HAP-1 (cell line): Measurements from ENCODE around the gene UBE2O.

ENCODE experiments used
- DNase-seq, 2 experiments: peaks; one replicate each; pipeline ENCODE4 v3.0.0-alpha.2; 2016 to 2020; ENCODE audit warnings: low spot score in 2 of 2
- H3K27me3 ChIP-seq: fragments of 250-450 bp; sonication (Bioruptor Pico); 2 replicates; pipeline ENCODE4 v1.5.1; 2020; ENCODE audit warnings: low read depth, mild to moderate bottlenecking, moderate library complexity
- H3K36me3 ChIP-seq: fragments of 250-450 bp; sonication (Bioruptor Pico); replicated peaks from 2 replicates; pipeline ENCODE4 v1.5.1; 2020; ENCODE audit warnings: mild to moderate bottlenecking
- H3K4me1 ChIP-seq: fragments of 250-450 bp; sonication (Bioruptor Pico); 2 replicates; pipeline ENCODE4 v1.5.1; 2020; ENCODE audit warnings: mild to moderate bottlenecking
- H3K4me3 ChIP-seq: fragments of 250-450 bp; sonication (Bioruptor Pico); 2 replicates; pipeline ENCODE4 v1.5.1; 2020; ENCODE audit warnings: mild to moderate bottlenecking, moderate library complexity
- H3K9me3 ChIP-seq: fragments of 250-450 bp; sonication (Bioruptor Pico); 2 replicates; pipeline ENCODE4 v1.5.1; 2020; ENCODE audit warnings: mild to moderate bottlenecking, moderate library complexity
- in situ Hi-C: fragments of 300-500 bp; cut with MboI; formaldehyde crosslinking; loops from 3 replicates; pipeline ENCODE4 v1.14.3; 2020; ENCODE audit warnings: low sequenced_read_pairs, inconsistent platforms, mixed read lengths

UBE2O gene

GRCh38 chr17:76416899-76417298 is 36.1 kb downstream of the UBE2O start:
- DNase-seq: no peak

DNA sequence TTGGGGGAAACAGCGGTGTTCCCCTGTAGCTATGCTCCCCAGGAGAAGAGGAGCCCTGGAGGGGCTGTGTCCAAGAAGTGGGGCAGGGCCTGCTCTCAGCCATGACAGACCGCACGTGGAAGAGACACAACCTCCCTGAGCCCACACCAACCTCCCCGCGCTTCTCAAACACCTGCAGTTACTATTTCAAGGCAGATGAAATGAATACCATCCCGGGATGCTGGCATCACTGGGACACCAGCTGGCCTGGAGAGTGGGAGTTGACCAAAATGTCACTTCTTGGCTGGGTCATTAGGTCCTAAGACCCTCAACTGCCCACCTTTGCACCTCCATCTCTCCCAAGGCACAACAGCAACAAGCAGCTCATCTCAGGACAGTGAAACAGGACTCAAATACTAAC is 36.5 kb downstream of the UBE2O start:
- in situ Hi-C loops: no loop called here
- DNase-seq: no peak
- no peaks in the 10 kb centered on the region for H3K36me3 ChIP-seq
- no peaks in the 10 kb centered on the region for H3K27me3 ChIP-seq
- no peak overlapping the region for H3K4me3 ChIP-seq
- no peaks in the 10 kb centered on the region for H3K9me3 ChIP-seq
- no peaks in the 10 kb centered on the region; the same call in none of the 2 replicates for H3K4me1 ChIP-seq

More at GRCh38 chr17:76416899-76417298, 36.1 kb downstream of the UBE2O start:
- Histone ChIP-seq H3K4me1 (no peaks in the 10 kb centered on the region; the same call in none of the 2 replicates), H3K9me3 (no peaks in the 10 kb centered on the region), H3K36me3 (no peaks in the 10 kb centered on the region), H3K27me3 (no peaks in the 10 kb centered on the region), H3K4me3 (no peak overlapping the region)
- in situ Hi-C loops: no loop called here

GRCh38 chr17:76415786-76416185 is 37.2 kb downstream of the UBE2O start:
- Histone ChIP-seq H3K36me3 (no peaks in the 10 kb centered on the region), H3K9me3 (no peaks in the 10 kb centered on the region), H3K4me3 (no peak overlapping the region), H3K27me3 (no peaks in the 10 kb centered on the region), H3K4me1 (no peaks in the 10 kb centered on the region; the same call in none of the 2 replicates)
- in situ Hi-C loops: no loop called here
- no peak for DNase-seq

DNA sequence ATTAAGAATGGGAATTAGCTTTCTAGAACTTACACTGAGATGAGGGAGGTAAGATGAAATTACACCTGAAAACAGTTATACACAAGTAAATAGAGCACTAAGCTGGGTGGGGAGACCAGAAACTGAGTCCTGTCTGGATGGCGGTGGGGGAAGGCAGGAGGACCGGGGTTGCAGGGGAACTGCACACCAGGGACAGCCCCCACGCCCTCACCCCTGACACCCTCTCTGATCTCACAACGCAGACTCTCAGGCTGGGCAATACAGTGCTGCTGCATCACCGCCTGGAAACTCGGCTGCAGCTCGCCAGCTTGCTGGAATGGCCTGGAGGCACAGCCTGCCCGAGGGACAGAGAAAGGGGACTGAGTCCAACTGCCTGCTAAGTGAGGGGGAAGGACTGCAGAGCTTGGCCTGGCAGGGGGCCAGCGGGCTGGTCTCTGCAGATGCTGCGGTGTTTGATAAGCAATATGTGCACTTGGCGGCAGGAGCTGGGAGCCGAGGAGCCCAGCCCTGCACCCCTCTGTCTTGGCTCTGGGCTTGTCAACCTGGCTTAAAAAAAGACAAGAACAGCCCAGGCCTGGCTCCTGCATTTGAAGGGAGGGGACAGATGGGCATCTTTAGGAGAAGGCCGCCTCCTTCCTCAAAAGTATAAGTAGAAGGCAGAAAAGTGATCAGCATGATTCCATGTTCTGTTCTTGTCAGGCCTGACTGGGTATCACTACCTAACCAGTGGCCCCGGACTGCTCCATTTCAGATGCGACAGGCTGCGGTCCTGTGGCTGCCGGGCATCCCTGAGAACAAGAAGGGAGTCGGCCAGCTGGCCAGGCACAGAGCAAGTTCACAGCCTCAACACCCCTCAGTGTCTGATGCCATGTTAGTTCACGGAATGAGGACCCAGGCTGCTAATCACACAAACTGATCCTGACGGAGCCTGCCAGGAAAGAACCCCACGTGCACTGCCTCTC is 38.3 kb downstream of the UBE2O start:
- Histone ChIP-seq H3K36me3 (peaks cover 3% of the 10 kb centered on the region; the same call in 1 of the 2 replicates), H3K27me3 (no peaks in the 10 kb centered on the region), H3K4me3 (no peak overlapping the region), H3K9me3 (no peaks in the 10 kb centered on the region), H3K4me1 (no peaks in the 10 kb centered on the region; the same call in 1 of the 2 replicates)
- DNase-seq: peak in 1 of 2 experiments; percentile 41
- in situ Hi-C loops: no loop called here

GRCh38 chr17:76411247-76411646 is 41.7 kb downstream of the UBE2O start:
- Histone ChIP-seq H3K9me3 (no peaks in the 10 kb centered on the region), H3K36me3 (peaks cover 3% of the 10 kb centered on the region; the same call in 1 of the 2 replicates), H3K27me3 (no peaks in the 10 kb centered on the region), H3K4me3 (no peak overlapping the region), H3K4me1 (no peaks in the 10 kb centered on the region; the same call in 1 of the 2 replicates)
- in situ Hi-C loops: no loop called here
- no peak for DNase-seq

DNA sequence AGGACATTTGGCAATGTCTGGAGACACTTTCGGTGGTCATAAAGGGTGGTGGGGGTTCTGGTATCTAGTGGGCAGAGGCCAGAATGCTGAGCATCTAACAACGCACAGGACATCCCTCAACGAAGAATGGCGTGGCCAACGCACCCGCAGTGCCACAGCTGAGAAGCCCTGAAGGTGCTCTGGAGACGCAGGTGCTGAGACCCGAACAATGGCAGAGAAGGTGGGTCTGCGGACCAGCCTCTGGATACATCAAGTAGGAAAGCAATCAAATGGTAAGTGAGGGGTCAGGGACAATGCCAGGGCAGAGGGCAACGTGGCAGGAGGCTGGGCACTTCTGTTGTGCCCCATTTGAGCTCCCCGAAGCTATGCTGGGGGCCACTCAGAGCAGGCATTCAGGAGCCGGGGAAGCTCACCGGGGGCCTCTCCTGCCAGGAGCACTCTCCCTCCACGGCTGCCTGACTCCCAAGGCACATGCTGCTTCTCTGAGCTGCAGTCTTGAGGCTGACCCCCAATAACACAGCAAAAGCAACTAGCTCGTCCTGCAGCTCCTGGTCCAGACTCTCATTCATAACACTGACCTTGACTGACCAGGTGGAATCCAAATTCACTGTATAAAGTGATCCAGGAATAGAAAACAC is 42.5 kb downstream of the UBE2O start:
- Histone ChIP-seq H3K9me3 (no peaks in the 10 kb centered on the region), H3K4me1 (no peaks in the 10 kb centered on the region; the same call in 1 of the 2 replicates)
- in situ Hi-C loops: no loop called here

DNA sequence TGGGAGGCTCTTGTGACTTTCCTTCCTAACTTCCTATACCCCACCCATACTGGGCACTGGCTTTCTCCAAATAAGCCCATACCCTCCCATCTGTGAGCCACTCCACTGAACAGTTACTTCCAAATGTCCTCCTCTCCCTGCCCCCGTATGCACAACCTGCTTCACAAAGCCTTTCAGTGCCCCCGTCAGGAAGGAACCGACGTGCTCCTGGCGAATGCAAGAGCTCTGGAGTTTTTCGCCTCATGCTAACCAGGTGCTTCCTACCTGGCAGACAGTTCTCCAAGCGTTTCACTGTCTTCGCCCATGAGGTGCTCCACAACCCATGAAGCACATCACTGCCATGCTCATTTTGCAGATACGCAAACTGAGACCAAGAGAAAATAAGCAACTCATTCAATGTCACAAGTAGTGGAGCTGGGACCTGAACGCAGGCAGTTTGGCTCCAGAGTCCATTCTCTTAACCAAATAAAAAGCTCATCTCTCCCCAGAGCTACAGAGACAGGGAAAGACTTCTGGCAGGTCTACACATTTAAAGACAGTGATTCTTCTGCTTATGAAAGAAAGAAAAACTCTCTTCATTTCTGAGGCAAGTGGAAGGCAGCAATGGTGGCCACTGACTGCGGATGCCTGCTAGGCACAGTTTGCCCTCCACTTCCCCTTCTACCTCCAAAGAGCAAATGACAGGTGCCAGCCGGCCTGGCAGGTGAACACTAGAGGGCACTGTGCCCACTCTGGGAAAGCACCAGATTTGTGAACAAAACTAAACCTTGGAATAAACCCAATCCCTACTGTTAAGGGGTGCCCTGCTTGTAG is 44.7 kb downstream of the UBE2O start:
- in situ Hi-C loops: no loop called here
- peak; percentile 39 to 78 for DNase-seq
- Histone ChIP-seq H3K4me3 (no peak overlapping the region), H3K27me3 (no peaks in the 10 kb centered on the region), H3K4me1 (no peaks in the 10 kb centered on the region), H3K36me3 (peaks cover 21% of the 10 kb centered on the region), H3K9me3 (no peaks in the 10 kb centered on the region)

More for the DNA sequence above, 42.5 kb downstream of the UBE2O start:
- peaks cover 3% of the 10 kb centered on the region; the same call in 1 of the 2 replicates for H3K36me3 ChIP-seq
- DNase-seq: no peak
- no peak overlapping the region for H3K4me3 ChIP-seq
- no peaks in the 10 kb centered on the region for H3K27me3 ChIP-seq

DNA sequence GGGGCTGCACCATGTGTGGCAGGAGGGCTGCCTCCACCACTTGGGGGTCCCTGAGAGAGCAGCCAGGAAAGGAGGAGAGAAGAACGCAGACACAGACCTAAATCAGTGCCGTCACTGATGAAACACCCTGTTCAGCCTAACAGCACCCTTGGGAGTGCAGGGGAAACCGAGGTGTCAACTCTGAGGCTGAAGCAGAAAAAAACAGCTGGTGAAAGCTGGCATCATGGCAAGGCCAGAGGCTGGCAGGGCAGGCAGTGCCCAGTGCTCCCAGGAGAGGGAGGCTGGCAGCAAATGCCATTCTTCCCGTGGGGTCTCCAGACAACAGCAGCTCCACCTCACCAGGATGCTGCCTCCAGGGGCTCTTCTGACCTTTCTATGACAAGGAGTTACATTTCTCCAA is 45.4 kb downstream of the UBE2O start:
- in situ Hi-C loops: no loop called here
- no peaks in the 10 kb centered on the region for H3K9me3 ChIP-seq
- no peaks in the 10 kb centered on the region for H3K27me3 ChIP-seq
- no peaks in the 10 kb centered on the region for H3K4me1 ChIP-seq
- no peak for DNase-seq
- H3K4me3 ChIP-seq: no peak overlapping the region
- peaks cover 24% of the 10 kb centered on the region for H3K36me3 ChIP-seq

GRCh38 chr17:76405967-76406647 is 46.8 kb downstream of the UBE2O start:
- no peak overlapping the region for H3K4me3 ChIP-seq
- in situ Hi-C loops: no loop called here
- H3K9me3 ChIP-seq: no peaks in the 10 kb centered on the region
- no peaks in the 10 kb centered on the region for H3K27me3 ChIP-seq
- no peaks in the 10 kb centered on the region for H3K4me1 ChIP-seq
- H3K36me3 ChIP-seq: peaks cover 36% of the 10 kb centered on the region
- no peak for DNase-seq

DNA sequence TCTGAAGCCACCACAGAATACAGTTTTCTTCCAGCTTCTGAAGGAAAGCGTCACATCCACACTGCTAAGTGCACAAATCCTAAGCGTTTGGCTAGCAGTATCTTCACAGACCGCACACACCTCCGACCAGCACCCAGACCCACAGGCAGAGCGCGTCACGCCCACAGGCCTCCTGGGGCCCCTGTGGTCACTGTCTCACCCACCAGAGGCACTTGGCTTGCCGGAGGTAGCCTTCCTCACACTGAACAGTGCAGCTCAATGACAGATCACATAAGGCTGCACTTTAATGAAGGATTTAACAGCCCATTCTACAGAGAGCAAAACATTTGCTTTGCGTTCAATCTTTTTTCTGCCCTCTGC is 47.4 kb downstream of the UBE2O start:
- H3K4me1 ChIP-seq: no peaks in the 10 kb centered on the region
- no peaks in the 10 kb centered on the region for H3K27me3 ChIP-seq
- no peak overlapping the region for H3K4me3 ChIP-seq
- in situ Hi-C loops: no loop called here
- H3K9me3 ChIP-seq: no peaks in the 10 kb centered on the region
- DNase-seq: no peak
- H3K36me3 ChIP-seq: peaks cover 41% of the 10 kb centered on the region

DNA sequence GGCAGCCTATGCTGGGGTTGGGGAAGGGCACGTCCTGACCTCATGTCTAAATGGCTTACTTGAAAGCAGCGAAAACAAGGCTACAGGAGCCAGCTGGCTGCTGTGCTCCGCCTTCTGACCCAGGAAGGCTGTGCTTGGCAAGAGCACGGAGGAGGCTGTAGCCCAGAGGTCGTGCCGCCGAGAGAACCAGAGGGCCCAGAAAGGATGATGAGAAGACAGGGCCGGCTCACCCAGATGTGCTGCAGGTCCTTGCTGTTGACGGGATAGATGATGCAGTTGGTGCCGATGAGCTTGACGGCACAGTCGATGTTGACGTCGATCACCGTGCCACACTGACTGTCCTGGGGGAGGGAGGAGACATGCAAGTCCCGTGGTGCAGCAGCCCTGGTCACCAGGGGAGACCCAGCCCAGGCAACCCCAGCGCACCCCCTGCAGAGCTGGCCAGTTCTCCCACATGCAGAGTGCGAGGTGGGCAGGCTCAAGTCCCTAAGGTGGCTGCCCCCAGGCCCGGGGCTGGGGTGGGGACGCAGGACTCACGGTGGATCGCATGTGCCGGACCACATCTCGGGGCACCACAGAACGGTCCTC is 47.9 kb downstream of the UBE2O start:
- Histone ChIP-seq H3K4me3 (no peak overlapping the region), H3K9me3 (no peaks in the 10 kb centered on the region), H3K4me1 (no peaks in the 10 kb centered on the region), H3K36me3 (peaks cover 46% of the 10 kb centered on the region), H3K27me3 (no peaks in the 10 kb centered on the region)
- in situ Hi-C loops: loop anchor here (5.0 kb wide), 2 partner anchors 102 to 103 kb away; no protein-coding TSS in a partner anchor
- no peak for DNase-seq

GRCh38 chr17:76404256-76404655 is 48.7 kb downstream of the UBE2O start:
- peaks cover 51% of the 10 kb centered on the region for H3K36me3 ChIP-seq
- in situ Hi-C loops: loop anchor here (5.0 kb wide), 2 partner anchors 102 to 103 kb away; no protein-coding TSS in a partner anchor
- no peaks in the 10 kb centered on the region for H3K9me3 ChIP-seq
- DNase-seq: no peak
- no peaks in the 10 kb centered on the region for H3K4me1 ChIP-seq
- H3K27me3 ChIP-seq: no peaks in the 10 kb centered on the region
- H3K4me3 ChIP-seq: no peak overlapping the region
